ENCODE measurements around the gene ATP2A3. TPM values are rescaled to one million over a fixed set of nuclear protein-coding genes. Genes with fewer than 3 reads are reported as not detected.
A peak's percentile ranks its signal among the peaks of the same experiment; 100 is the strongest.

Gene ATP2A3
- total RNA-seq, 1 experiment from 2014 or later, result 101 TPM

DNA sequence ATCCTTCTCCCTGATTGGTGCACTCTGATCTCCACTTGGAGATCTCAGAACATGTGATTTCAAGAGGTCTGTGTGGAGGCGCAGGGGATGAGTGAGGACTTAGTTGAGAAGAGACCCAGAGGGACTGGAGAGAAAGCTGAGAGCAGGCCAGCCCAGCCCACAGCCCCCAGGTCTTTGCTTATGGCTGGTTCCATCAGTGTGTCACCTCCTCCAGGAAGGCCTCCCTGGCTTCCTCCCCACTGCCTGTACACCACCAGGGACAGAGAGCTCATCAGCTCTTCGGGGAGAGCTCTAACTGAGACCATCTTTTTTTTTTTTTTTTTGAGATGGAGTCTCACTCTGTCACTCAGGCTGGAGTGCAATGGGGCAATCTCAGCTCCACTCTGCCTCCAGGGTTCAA, 51.4 kb downstream of the ATP2A3 start:
- Histone ChIP-seq H3K27ac (ENCODE audit: low read length) (no peak overlapping the region), H3K36me3 (ENCODE audit: insufficient read depth, low read length) (no peaks in the 10 kb centered on the region), H3K4me3 (ENCODE audit: low read length) (no peak overlapping the region), H3K79me2 (ENCODE audit: low read length) (no peaks in the 10 kb centered on the region), H4K20me1 (ENCODE audit: insufficient read depth, low read depth, low read length) (no peaks in the 10 kb centered on the region), H3K9ac (ENCODE audit: low read length) (no peak overlapping the region), H3K9me3 (ENCODE audit: low read length) (no peaks in the 10 kb centered on the region), H3K4me1 (ENCODE audit: low read length) (peaks cover 40% of the 10 kb centered on the region), H2AFZ (ENCODE audit: low read length) (no peak overlapping the region), H3K27me3 (ENCODE audit: low read length) (no peaks in the 10 kb centered on the region), H3K4me2 (ENCODE audit: low read depth, low read length, poor library complexity, severe bottlenecking) (no peak overlapping the region), H3K9me2 (replicated peaks; ENCODE audit: insufficient read depth, low read length) (no peaks in the 10 kb centered on the region)
- DNase-seq, result no peak

DNA sequence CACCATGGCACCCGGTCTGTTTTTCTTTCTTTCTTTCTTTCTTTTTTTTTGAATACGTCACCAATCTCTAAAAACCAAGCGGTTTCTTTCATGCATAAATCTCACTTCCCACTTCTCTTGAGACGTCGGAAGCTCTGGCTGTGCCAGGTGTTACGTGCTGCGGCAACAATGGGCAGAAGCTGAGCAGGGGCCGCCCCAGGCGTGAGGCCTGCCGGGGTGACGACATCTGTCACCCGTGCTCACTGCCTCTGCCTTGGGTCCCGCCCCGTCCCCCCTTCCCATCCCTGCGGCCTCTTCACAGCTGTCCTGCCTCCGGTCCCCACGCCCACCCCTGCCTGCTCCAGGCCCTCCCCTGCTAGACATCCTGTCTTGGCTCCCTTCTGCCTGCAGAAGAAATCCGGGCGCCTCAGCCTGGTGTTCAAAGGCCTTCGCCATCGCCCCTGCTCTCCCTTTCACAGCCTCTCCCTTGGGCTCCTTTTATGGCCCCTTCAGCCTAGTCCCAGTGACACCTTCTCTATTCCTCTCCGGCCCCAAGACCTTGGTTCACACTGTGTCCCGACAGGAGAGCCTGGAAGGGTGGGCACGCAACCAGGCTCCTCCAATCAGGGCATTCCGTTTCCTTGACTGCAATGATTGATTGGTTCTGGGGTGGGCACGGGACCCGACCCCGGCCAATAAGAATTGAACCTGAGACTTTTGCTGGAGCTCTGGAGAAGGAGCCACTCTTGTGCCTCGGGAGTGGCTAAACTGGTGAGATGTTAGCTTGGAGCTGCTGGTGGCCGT, 52.8 kb downstream of the ATP2A3 start:
- no peaks in the 10 kb centered on the region for H3K79me2 ChIP-seq (ENCODE audit: low read length)

DNA sequence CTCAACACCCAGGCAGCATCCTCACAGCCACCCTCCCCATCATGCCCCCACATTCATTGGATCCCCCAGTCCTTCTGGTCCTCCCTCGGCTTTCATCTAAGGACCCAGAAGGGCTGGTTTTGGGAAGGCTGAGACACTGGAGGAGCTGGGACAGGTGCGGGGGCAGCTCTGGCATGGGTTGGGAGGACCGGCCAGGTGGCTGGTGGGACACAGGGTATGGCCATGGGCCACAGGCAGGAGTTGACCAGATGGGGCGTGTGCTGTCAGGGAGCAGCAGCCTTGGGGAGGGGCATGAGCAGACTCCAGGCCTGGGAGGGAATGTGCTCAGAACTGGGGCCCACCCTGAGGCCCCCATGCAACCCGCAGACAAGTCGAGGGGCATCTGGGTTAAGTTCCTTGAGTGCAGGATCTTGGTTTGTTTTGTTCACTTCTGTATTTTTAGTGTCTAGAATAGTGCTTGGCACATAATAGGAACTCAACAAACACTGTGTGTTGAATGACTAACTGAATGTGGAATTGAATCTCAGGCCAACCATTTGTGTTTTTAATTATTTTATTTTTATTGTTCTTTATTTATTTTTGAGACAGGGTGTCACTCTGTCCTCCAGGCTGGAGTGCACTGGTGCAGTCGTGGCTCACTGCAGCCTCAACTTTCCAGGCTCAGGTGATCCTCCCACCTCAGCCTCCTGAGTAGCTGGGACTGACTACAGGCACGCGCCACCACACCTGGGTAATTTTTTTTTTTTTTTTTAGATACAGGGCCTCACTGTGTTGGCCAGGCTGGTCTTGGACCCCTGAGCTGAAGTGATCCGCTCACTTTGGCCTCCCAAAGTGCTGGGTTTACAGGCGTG, 53.6 kb downstream of the ATP2A3 start:
- Histone ChIP-seq H2AFZ (ENCODE audit: low read length) (peak overlapping the region; percentile 51; the same call in 1 of the 2 replicates), H4K20me1 (ENCODE audit: insufficient read depth, low read depth, low read length) (no peaks in the 10 kb centered on the region), H3K36me3 (ENCODE audit: insufficient read depth, low read length) (no peaks in the 10 kb centered on the region), H3K27ac (ENCODE audit: low read length) (no peak overlapping the region), H3K9me3 (ENCODE audit: low read length) (no peaks in the 10 kb centered on the region), H3K9me2 (replicated peaks; ENCODE audit: insufficient read depth, low read length) (no peaks in the 10 kb centered on the region), H3K4me3 (ENCODE audit: low read length) (no peak overlapping the region), H3K4me2 (ENCODE audit: low read depth, low read length, poor library complexity, severe bottlenecking) (peak overlapping the region; percentile 19), H3K9ac (ENCODE audit: low read length) (peak overlapping the region; percentile 24; the same call in 1 of the 2 replicates), H3K27me3 (ENCODE audit: low read length) (no peaks in the 10 kb centered on the region), H3K4me1 (ENCODE audit: low read length) (peaks cover 30% of the 10 kb centered on the region), H3K79me2 (ENCODE audit: low read length) (no peaks in the 10 kb centered on the region)
- DNase-seq, result no peak

More for the DNA sequence above, 52.8 kb downstream of the ATP2A3 start:
- H3K4me3 ChIP-seq (ENCODE audit: low read length), result no peak overlapping the region
- H3K9ac ChIP-seq (ENCODE audit: low read length), result peak overlapping the region; percentile 24; the same call in 1 of the 2 replicates
- H2AFZ ChIP-seq (ENCODE audit: low read length), result peak overlapping the region; percentile 51; the same call in 1 of the 2 replicates
- DNase-seq, result peak; percentile 81
- H3K9me2 ChIP-seq (replicated peaks; ENCODE audit: insufficient read depth, low read length), result no peaks in the 10 kb centered on the region
- H3K27ac ChIP-seq (ENCODE audit: low read length), result no peak overlapping the region
- peak overlapping the region; percentile 19 for H3K4me2 ChIP-seq (ENCODE audit: low read depth, low read length, poor library complexity, severe bottlenecking)
- H3K36me3 ChIP-seq (ENCODE audit: insufficient read depth, low read length), result no peaks in the 10 kb centered on the region
- peaks cover 30% of the 10 kb centered on the region for H3K4me1 ChIP-seq (ENCODE audit: low read length)
- no peaks in the 10 kb centered on the region for H3K27me3 ChIP-seq (ENCODE audit: low read length)
- H3K9me3 ChIP-seq (ENCODE audit: low read length), result no peaks in the 10 kb centered on the region
- H4K20me1 ChIP-seq (ENCODE audit: insufficient read depth, low read depth, low read length), result no peaks in the 10 kb centered on the region

DNA sequence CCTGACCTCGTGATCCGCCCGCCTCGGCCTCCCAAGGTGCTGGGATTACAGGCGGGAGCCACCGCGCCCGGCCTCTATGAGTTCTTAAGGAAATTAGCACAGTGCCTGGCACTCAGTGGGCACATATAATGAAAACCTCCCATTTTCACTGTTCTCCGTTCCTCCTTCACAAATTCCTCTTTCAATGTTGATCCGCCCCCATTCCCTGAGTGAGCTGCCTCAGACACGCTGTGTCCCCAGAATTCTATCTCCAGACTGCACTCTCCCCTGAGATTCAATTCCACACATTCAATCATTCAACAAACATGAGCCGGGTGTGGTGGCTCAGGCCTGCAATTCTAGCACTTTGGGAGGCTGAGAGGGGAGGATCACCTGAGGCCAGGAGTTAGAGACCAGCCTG, 55.0 kb downstream of the ATP2A3 start:
- H3K4me3 ChIP-seq (ENCODE audit: low read length), result no peak overlapping the region
- DNase-seq, result no peak
- no peaks in the 10 kb centered on the region for H3K36me3 ChIP-seq (ENCODE audit: insufficient read depth, low read length)
- H3K4me1 ChIP-seq (ENCODE audit: low read length), result peaks cover 23% of the 10 kb centered on the region
- no peaks in the 10 kb centered on the region for H3K79me2 ChIP-seq (ENCODE audit: low read length)
- H3K9me2 ChIP-seq (replicated peaks; ENCODE audit: insufficient read depth, low read length), result no peaks in the 10 kb centered on the region
- H3K9me3 ChIP-seq (ENCODE audit: low read length), result no peaks in the 10 kb centered on the region
- H3K9ac ChIP-seq (ENCODE audit: low read length), result no peak overlapping the region
- H3K27ac ChIP-seq (ENCODE audit: low read length), result no peak overlapping the region
- H4K20me1 ChIP-seq (ENCODE audit: insufficient read depth, low read depth, low read length), result no peaks in the 10 kb centered on the region
- no peaks in the 10 kb centered on the region for H3K27me3 ChIP-seq (ENCODE audit: low read length)
- H2AFZ ChIP-seq (ENCODE audit: low read length), result no peak overlapping the region
- no peak overlapping the region for H3K4me2 ChIP-seq (ENCODE audit: low read depth, low read length, poor library complexity, severe bottlenecking)

DNA sequence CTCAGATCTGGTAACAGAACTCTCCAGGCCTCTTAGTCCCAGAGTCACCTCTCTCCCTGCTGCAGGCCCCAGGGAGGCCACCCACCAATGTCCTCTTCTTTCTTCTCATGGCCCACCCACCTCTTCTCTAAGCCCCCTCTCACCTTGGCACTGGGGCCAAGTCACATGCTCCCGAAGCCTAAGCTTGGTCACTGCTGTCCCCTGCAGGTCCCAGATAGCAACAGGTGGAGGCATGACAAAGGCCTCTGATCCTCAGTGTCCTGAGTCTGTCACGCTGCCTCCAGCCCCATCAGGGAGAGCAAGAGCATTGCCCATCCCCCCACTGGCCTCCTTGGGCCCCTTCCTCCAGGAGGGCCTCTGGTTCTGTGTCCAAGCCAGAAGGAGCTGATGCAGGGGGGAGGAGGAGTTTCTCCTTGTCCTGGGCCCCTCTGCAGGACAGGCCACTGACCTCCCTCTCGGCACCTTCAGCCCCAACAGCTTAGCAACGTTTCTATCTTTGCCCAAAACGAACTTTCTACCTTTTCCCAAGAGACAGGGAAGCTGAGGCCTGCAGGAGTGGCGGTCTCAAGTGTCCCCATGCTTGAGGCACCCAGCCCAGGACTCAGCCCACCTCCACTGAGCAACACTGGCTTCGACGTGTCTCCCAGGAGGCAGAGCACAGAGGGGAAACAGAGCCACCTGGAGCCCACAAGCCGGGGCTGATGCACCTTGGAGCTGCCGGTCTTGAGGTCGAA, 56.6 kb downstream of the ATP2A3 start:
- Histone ChIP-seq H3K9me2 (replicated peaks; ENCODE audit: insufficient read depth, low read length) (no peaks in the 10 kb centered on the region), H3K4me3 (ENCODE audit: low read length) (no peak overlapping the region), H3K4me1 (ENCODE audit: low read length) (peaks cover 15% of the 10 kb centered on the region), H3K4me2 (ENCODE audit: low read depth, low read length, poor library complexity, severe bottlenecking) (no peak overlapping the region), H3K27me3 (ENCODE audit: low read length) (no peaks in the 10 kb centered on the region), H3K27ac (ENCODE audit: low read length) (no peak overlapping the region), H3K36me3 (ENCODE audit: insufficient read depth, low read length) (no peaks in the 10 kb centered on the region), H3K9ac (ENCODE audit: low read length) (no peak overlapping the region), H3K79me2 (ENCODE audit: low read length) (no peaks in the 10 kb centered on the region), H2AFZ (ENCODE audit: low read length) (no peak overlapping the region), H3K9me3 (ENCODE audit: low read length) (no peaks in the 10 kb centered on the region), H4K20me1 (ENCODE audit: insufficient read depth, low read depth, low read length) (no peaks in the 10 kb centered on the region)
- DNase-seq, result no peak

DNA sequence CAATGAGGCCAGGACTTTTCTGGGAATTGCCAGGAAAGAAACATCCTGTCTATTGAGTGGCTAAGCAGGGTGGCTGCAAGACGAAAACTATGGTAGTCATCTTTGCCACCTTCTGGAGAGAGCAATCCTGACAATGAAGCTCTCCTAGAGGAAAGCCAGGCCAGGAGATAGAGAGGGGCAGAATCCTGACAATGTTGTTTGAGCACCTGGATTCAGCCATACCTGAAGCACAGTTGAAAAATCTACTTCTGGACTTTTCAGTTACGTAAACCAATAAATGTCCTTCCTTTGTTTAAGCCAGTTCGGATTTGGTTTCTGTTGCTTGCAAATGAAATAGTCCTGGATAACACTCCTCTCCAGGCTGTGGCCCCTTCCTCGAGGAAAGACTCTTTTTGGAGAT, 57.4 kb downstream of the ATP2A3 start:
- Histone ChIP-seq H3K9ac (ENCODE audit: low read length) (no peak overlapping the region), H2AFZ (ENCODE audit: low read length) (no peak overlapping the region), H3K4me1 (ENCODE audit: low read length) (peaks cover 15% of the 10 kb centered on the region), H3K9me3 (ENCODE audit: low read length) (no peaks in the 10 kb centered on the region), H3K4me3 (ENCODE audit: low read length) (no peak overlapping the region), H3K79me2 (ENCODE audit: low read length) (no peaks in the 10 kb centered on the region), H3K27me3 (ENCODE audit: low read length) (no peaks in the 10 kb centered on the region), H4K20me1 (ENCODE audit: insufficient read depth, low read depth, low read length) (no peaks in the 10 kb centered on the region), H3K4me2 (ENCODE audit: low read depth, low read length, poor library complexity, severe bottlenecking) (no peak overlapping the region), H3K27ac (ENCODE audit: low read length) (no peak overlapping the region), H3K9me2 (replicated peaks; ENCODE audit: insufficient read depth, low read length) (no peaks in the 10 kb centered on the region), H3K36me3 (ENCODE audit: insufficient read depth, low read length) (no peaks in the 10 kb centered on the region)
- no peak for DNase-seq

DNA sequence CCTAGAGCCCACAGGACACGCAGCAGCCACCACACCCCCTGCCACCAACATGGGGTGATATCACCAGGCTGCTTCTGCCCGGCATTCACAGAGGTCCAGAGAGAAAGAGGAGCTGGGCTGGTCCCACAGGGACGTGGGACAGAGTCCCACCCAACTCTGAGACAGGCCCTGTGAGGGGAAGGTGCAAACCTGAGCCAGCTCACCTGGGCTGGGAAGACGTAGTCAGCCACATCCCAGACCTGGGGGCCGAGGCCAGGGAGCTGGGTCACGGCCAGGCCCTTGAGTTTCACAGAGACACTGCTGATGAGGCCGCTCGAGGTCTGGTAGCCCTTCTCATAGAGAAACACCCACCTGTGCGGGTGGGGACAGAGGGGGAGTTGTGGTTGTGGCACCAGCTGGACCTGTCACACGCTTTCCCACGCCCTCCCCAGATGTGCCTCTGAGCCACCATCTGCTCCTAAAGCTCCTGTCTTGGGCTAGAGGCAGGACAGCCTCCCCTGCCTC, 59.2 kb downstream of the ATP2A3 start:
- H3K9ac ChIP-seq (ENCODE audit: low read length), result no peak overlapping the region
- no peaks in the 10 kb centered on the region for H3K9me3 ChIP-seq (ENCODE audit: low read length)
- H2AFZ ChIP-seq (ENCODE audit: low read length), result no peak overlapping the region
- H3K4me1 ChIP-seq (ENCODE audit: low read length), result peaks cover 5% of the 10 kb centered on the region
- H3K27me3 ChIP-seq (ENCODE audit: low read length), result no peaks in the 10 kb centered on the region
- no peaks in the 10 kb centered on the region for H3K79me2 ChIP-seq (ENCODE audit: low read length)
- no peak for DNase-seq
- no peak overlapping the region for H3K4me2 ChIP-seq (ENCODE audit: low read depth, low read length, poor library complexity, severe bottlenecking)
- no peak overlapping the region for H3K4me3 ChIP-seq (ENCODE audit: low read length)
- no peaks in the 10 kb centered on the region for H4K20me1 ChIP-seq (ENCODE audit: insufficient read depth, low read depth, low read length)
- H3K27ac ChIP-seq (ENCODE audit: low read length), result no peak overlapping the region
- H3K9me2 ChIP-seq (replicated peaks; ENCODE audit: insufficient read depth, low read length), result no peaks in the 10 kb centered on the region
- no peaks in the 10 kb centered on the region for H3K36me3 ChIP-seq (ENCODE audit: insufficient read depth, low read length)

Data from Karpas-422 (cell line).